Measurements from ENCODE around the gene DZANK1.

The DZANK1 gene

DNA sequence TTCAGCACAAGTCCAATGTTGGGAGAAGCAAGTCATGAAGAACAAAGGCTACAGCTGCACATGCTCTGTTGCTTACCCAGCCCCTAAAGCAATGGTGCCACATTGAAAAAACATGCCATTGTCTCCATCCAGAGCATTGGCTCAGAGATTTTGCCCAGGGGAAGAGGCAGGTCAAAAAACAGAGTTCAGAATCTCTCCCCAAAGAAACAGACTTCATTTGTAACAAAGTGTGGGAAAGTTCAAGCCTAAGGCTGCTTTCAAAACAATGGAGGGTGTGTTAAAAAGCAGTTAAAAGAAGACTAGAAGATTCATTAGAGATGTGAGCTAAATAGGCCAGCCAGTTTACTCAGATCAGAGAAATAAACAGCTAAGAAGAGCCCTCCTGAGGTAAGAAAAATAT, 63.6 kb downstream of the DZANK1 start:
- TF ChIP-seq ZBTB7A (IDR thresholded peaks at IDR 0.05; ENCODE audit: low read depth) (no peak), RAD21 (IDR thresholded peaks at IDR 0.05; ENCODE audit: low read depth) (no peak), TCF12 (IDR thresholded peaks at IDR 0.05; ENCODE audit: low read depth) (no peak), EGR1 (IDR thresholded peaks at IDR 0.05) (no peak), CEBPB (IDR thresholded peaks at IDR 0.05) (no peak), NFIC (IDR thresholded peaks at IDR 0.05) (no peak)
- TF ChIP-seq, protein P1, sequence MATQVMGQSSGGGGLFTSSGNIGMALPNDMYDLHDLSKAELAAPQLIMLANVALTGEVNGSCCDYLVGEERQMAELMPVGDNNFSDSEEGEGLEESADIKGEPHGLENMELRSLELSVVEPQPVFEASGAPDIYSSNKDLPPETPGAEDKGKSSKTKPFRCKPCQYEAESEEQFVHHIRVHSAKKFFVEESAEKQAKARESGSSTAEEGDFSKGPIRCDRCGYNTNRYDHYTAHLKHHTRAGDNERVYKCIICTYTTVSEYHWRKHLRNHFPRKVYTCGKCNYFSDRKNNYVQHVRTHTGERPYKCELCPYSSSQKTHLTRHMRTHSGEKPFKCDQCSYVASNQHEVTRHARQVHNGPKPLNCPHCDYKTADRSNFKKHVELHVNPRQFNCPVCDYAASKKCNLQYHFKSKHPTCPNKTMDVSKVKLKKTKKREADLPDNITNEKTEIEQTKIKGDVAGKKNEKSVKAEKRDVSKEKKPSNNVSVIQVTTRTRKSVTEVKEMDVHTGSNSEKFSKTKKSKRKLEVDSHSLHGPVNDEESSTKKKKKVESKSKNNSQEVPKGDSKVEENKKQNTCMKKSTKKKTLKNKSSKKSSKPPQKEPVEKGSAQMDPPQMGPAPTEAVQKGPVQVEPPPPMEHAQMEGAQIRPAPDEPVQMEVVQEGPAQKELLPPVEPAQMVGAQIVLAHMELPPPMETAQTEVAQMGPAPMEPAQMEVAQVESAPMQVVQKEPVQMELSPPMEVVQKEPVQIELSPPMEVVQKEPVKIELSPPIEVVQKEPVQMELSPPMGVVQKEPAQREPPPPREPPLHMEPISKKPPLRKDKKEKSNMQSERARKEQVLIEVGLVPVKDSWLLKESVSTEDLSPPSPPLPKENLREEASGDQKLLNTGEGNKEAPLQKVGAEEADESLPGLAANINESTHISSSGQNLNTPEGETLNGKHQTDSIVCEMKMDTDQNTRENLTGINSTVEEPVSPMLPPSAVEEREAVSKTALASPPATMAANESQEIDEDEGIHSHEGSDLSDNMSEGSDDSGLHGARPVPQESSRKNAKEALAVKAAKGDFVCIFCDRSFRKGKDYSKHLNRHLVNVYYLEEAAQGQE (IDR thresholded peaks at IDR 0.05; ENCODE audit: low read depth) = no peak

GRCh38 chr20:18401305-18401704, 65.5 kb downstream of the DZANK1 start:
- no peak for TF ChIP-seq EGR1 (IDR thresholded peaks at IDR 0.05)

- no peak for TF ChIP-seq TAF1 (IDR thresholded peaks at IDR 0.05; ENCODE audit: low read depth)
- no peak for TF ChIP-seq YY1 (IDR thresholded peaks at IDR 0.05; ENCODE audit: low read depth)
- no peak for TF ChIP-seq CEBPB (IDR thresholded peaks at IDR 0.05)
- TF ChIP-seq EGR1 (IDR thresholded peaks at IDR 0.05) = no peak
Observed at GRCh38 chr20:18400460-18400859, 66.4 kb downstream of the DZANK1 start.

DNA sequence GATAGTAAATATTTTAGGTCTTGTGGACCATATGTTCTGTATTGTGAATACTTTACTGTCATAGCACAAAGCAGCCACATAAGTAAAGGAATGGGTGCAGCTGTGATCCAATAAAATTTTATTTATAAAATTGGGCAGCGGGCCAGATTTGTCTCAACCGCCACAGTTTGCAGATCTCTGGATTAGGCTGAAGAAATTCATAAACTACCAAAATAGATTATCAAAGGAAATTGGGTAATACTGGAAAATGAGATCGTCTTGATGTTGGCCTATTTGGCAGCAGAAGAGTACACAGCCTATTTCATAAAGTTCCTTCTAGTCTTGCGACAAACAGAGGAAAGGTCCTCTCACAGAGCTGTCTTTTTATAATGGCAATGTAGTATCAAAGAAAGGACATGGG, 69.8 kb downstream of the DZANK1 start:
- TF ChIP-seq, protein P2, sequence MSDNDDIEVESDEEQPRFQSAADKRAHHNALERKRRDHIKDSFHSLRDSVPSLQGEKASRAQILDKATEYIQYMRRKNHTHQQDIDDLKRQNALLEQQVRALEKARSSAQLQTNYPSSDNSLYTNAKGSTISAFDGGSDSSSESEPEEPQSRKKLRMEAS (IDR thresholded peaks at IDR 0.05) = no peak
- TF ChIP-seq, protein P1 (IDR thresholded peaks at IDR 0.05; ENCODE audit: low read depth) = no peak

DNA sequence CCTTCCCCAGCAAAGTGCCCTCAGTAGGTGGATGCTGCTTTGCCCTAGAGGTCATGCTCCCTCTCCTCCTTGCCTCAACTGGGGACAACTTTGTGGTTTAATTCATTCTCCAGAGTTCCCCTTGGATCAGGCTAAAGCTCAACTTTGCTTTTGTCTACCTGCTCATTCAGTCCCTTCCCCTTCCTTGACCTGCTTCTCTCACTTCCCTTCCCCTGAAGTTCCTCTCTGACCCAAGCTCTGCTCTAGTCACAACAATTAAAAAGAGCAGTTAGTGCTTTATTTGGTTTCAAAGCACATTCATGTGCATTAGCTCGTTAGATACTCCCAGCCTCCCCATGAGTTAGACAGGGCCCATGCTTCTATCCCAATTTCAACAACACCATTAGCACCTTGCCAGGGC, 71.3 kb downstream of the DZANK1 start:
- no peak for TF ChIP-seq CREB1 (IDR thresholded peaks at IDR 0.05; ENCODE audit: low read depth)
- TF ChIP-seq, protein P2 (IDR thresholded peaks at IDR 0.05) = no peak
- TF ChIP-seq CEBPB (IDR thresholded peaks at IDR 0.05) = no peak
- no peak for TF ChIP-seq NFIC (IDR thresholded peaks at IDR 0.05)
- TF ChIP-seq TEAD4 (IDR thresholded peaks at IDR 0.05) = no peak

- TF ChIP-seq, protein P3, sequence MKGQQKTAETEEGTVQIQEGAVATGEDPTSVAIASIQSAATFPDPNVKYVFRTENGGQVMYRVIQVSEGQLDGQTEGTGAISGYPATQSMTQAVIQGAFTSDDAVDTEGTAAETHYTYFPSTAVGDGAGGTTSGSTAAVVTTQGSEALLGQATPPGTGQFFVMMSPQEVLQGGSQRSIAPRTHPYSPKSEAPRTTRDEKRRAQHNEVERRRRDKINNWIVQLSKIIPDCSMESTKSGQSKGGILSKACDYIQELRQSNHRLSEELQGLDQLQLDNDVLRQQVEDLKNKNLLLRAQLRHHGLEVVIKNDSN (IDR thresholded peaks at IDR 0.05) = no peak
- TF ChIP-seq FOXM1 (IDR thresholded peaks at IDR 0.05; ENCODE audit: borderline replicate concordance, low read depth) = no peak
- no peak for TF ChIP-seq EP300 (IDR thresholded peaks at IDR 0.05; ENCODE audit: borderline replicate concordance)
- TF ChIP-seq TAF1 (IDR thresholded peaks at IDR 0.05; ENCODE audit: low read depth) = no peak
- TF ChIP-seq TCF12 (IDR thresholded peaks at IDR 0.05; ENCODE audit: low read depth) = no peak
- no peak for TF ChIP-seq EGR1 (IDR thresholded peaks at IDR 0.05)
- no peak for TF ChIP-seq ZBTB7A (IDR thresholded peaks at IDR 0.05; ENCODE audit: low read depth)
- no peak for TF ChIP-seq YY1 (IDR thresholded peaks at IDR 0.05; ENCODE audit: low read depth)
- no peak for TF ChIP-seq NFIC (IDR thresholded peaks at IDR 0.05)
- TF ChIP-seq RAD21 (IDR thresholded peaks at IDR 0.05; ENCODE audit: low read depth) = no peak
- no peak for TF ChIP-seq CREB1 (IDR thresholded peaks at IDR 0.05; ENCODE audit: low read depth)
- no peak for TF ChIP-seq CEBPB (IDR thresholded peaks at IDR 0.05)
- TF ChIP-seq, protein P1 (IDR thresholded peaks at IDR 0.05; ENCODE audit: low read depth) = no peak
- TF ChIP-seq, protein P2 (IDR thresholded peaks at IDR 0.05) = no peak
- no peak for TF ChIP-seq TEAD4 (IDR thresholded peaks at IDR 0.05)
Observed at GRCh38 chr20:18394363-18394762, 72.5 kb downstream of the DZANK1 start.
